Liver (tissue), 9 donors: ENCODE data around the gene M6PR. TPM values are rescaled to one million over a fixed set of nuclear protein-coding genes. Genes with fewer than 3 reads are reported as not detected.

Experiments used
- DNase-seq: peaks from one replicate; pipeline ENCODE4 v3.0.0-alpha.2; 2017; ENCODE audit warnings: low spot score
- H3K27ac ChIP-seq, 2 donors: one replicate each; pipeline ENCODE4 v1.7.0; 2013; ENCODE audit warnings: inconsistent platforms in 2 of 2, low read length in 2 of 2, control low read depth in 1 of 2, low read depth in 1 of 2, mild to moderate bottlenecking in 1 of 2
- H3K27me3 ChIP-seq, 4 donors: one replicate each; pipeline versions ENCODE4 v1.6.1 to v1.7.0; 2013; ENCODE audit warnings: low read length in 3 of 4, inconsistent platforms in 1 of 4, mild to moderate bottlenecking in 1 of 4, moderate library complexity in 1 of 4; ENCODE audit not compliant: control insufficient read depth in 4 of 4, insufficient read depth in 4 of 4
- H3K36me3 ChIP-seq, 4 donors: one replicate each; pipeline versions ENCODE4 v1.6.1 to v1.7.0; 2013; ENCODE audit warnings: low read length in 3 of 4, mild to moderate bottlenecking in 3 of 4, low read depth in 1 of 4, moderate library complexity in 1 of 4; ENCODE audit not compliant: control insufficient read depth in 4 of 4, insufficient read depth in 3 of 4
- H3K4me1 ChIP-seq, 4 donors: one replicate each; pipeline versions ENCODE4 v1.6.1 to v1.7.0; 2013; ENCODE audit warnings: low read length in 3 of 4, mild to moderate bottlenecking in 3 of 4, moderate library complexity in 1 of 4; ENCODE audit not compliant: control insufficient read depth in 4 of 4, insufficient read depth in 4 of 4
- H3K4me3 ChIP-seq, 3 donors: one replicate each; pipeline versions ENCODE4 v1.6.1 to v1.7.0; 2013; ENCODE audit warnings: low read length in 3 of 3, control low read depth in 1 of 3, low read depth in 1 of 3, mild to moderate bottlenecking in 1 of 3
- H3K9ac ChIP-seq, 2 donors: one replicate each; pipeline ENCODE4 v1.7.0; 2013; ENCODE audit warnings: low read length in 2 of 2, mild to moderate bottlenecking in 2 of 2, moderate library complexity in 2 of 2, control low read depth in 1 of 2, low read depth in 1 of 2
- H3K9me3 ChIP-seq, 4 donors: one replicate each; pipeline versions ENCODE4 v1.6.1 to v1.7.0; 2013; ENCODE audit warnings: low read length in 3 of 4; ENCODE audit not compliant: control insufficient read depth in 4 of 4
- EGR1 ChIP-seq, 2 donors: IDR thresholded peaks; 2 replicates each; pipeline ENCODE4 v1.6.1; 2016 to 2018; ENCODE audit warnings: antibody characterized with exemption in 2 of 2, low read depth in 2 of 2
- FOXA1 ChIP-seq: IDR thresholded peaks from 2 replicates; pipeline ENCODE4 v1.6.1; 2016; ENCODE audit warnings: antibody characterized with exemption
- FOXA2 ChIP-seq: IDR thresholded peaks from 2 replicates; pipeline ENCODE4 v1.6.1; 2016; ENCODE audit warnings: antibody characterized with exemption
- GABPA ChIP-seq, 2 donors: IDR thresholded peaks in 1 of 2; conservative IDR thresholded peaks in 1 of 2; 2 replicates each; pipeline ENCODE4 v1.6.1; 2016; ENCODE audit warnings: antibody characterized with exemption in 2 of 2, mild to moderate bottlenecking in 1 of 2, moderate library complexity in 1 of 2
- HNF4A ChIP-seq, 2 donors: conservative IDR thresholded peaks; 2 replicates each; pipeline ENCODE4 v1.6.1; 2016; ENCODE audit warnings: antibody characterized with exemption in 2 of 2, mild to moderate bottlenecking in 2 of 2
- JUND ChIP-seq, 2 donors: IDR thresholded peaks; 2 replicates each; pipeline ENCODE4 v1.6.1; 2016; ENCODE audit warnings: antibody characterized with exemption in 2 of 2
- NR2F2 ChIP-seq: IDR thresholded peaks from 2 replicates; pipeline ENCODE4 v1.6.1; 2016; ENCODE audit warnings: antibody characterized with exemption
- RAD21 ChIP-seq, 2 donors: IDR thresholded peaks; 2 replicates each; pipeline ENCODE4 v1.6.1; 2016; ENCODE audit warnings: antibody characterized with exemption in 2 of 2, mild to moderate bottlenecking in 2 of 2
- RXRA ChIP-seq, 2 donors: IDR thresholded peaks; 2 replicates each; pipeline ENCODE4 v1.6.1; 2017 to 2018; ENCODE audit warnings: antibody characterized with exemption in 2 of 2, mild to moderate bottlenecking in 1 of 2
- SP1 ChIP-seq: IDR thresholded peaks from 2 replicates; pipeline ENCODE4 v1.6.1; 2018; ENCODE audit warnings: antibody characterized with exemption, mild to moderate bottlenecking
- TAF1 ChIP-seq: conservative IDR thresholded peaks from 2 replicates; pipeline ENCODE4 v1.6.1; 2016; ENCODE audit warnings: antibody characterized with exemption, mild to moderate bottlenecking
- YY1 ChIP-seq: IDR thresholded peaks from 2 replicates; pipeline ENCODE4 v1.6.1; 2016; ENCODE audit warnings: antibody characterized with exemption, mild to moderate bottlenecking
- WGBS: extraction: QIAGEN DNeasy Blood & Tissue Kit; methylation state at CpG from one replicate; pipeline ENCODE4 v1.1.7; 2013; 5-methylcytosine and 5-hydroxymethylcytosine counted together
- polyA plus RNA-seq, 2 donors: library from polyadenylated mRNA; stranded (reverse) in 1 of 2; unstranded in 1 of 2; fragments of 200-250 nt in 1 of 2; fragments of >200 nt in 1 of 2; fragmentation: Nextera tagmentation in 1 of 2; extraction: Ambion mirVana in 1 of 2; gene quantifications; one replicate each; pipeline versions ENCODE4 v1.2.1 to v1.2.3, GENCODE V29; 2013 to 2015
- total RNA-seq, 2 donors: library from RNA; depleted of rRNA; stranded (reverse); fragments of >200 nt; gene quantifications; one replicate each; pipeline ENCODE4 v1.2.3, GENCODE V29; 2014
- TF ChIP-seq, protein P1 (sequence below): IDR thresholded peaks from 2 replicates; pipeline ENCODE4 v1.6.1; 2016; ENCODE audit warnings: antibody characterized with exemption, mild to moderate bottlenecking
- TF ChIP-seq, protein P2 (sequence below): fragments of 150-350 bp; IDR thresholded peaks from 2 replicates; pipeline ENCODE4 v1.5.1; 2017; ENCODE audit warnings: improper control_type of control experiment, low read depth, low read length; ENCODE audit not compliant: missing input control
- TF ChIP-seq, protein P3 (sequence below): IDR thresholded peaks from 2 replicates; pipeline ENCODE4 v1.6.1; 2016; ENCODE audit warnings: antibody characterized with exemption
- TF ChIP-seq, protein P4 (sequence below): IDR thresholded peaks from 2 replicates; pipeline ENCODE4 v1.6.1; 2016; ENCODE audit warnings: antibody characterized with exemption
- TF ChIP-seq, protein P5 (sequence below): IDR thresholded peaks from 2 replicates; pipeline ENCODE4 v1.6.1; 2016; ENCODE audit warnings: antibody characterized with exemption
- donor health status: healthy.
- donor health status: healthy.
- donor health status: healthy.
- donor health status: healthy.
- donor health status: healthy.

Gene M6PR
- total and polyA plus RNA-seq, 4 donors: 38.7 to 118 (median 46.7) TPM

DNA sequence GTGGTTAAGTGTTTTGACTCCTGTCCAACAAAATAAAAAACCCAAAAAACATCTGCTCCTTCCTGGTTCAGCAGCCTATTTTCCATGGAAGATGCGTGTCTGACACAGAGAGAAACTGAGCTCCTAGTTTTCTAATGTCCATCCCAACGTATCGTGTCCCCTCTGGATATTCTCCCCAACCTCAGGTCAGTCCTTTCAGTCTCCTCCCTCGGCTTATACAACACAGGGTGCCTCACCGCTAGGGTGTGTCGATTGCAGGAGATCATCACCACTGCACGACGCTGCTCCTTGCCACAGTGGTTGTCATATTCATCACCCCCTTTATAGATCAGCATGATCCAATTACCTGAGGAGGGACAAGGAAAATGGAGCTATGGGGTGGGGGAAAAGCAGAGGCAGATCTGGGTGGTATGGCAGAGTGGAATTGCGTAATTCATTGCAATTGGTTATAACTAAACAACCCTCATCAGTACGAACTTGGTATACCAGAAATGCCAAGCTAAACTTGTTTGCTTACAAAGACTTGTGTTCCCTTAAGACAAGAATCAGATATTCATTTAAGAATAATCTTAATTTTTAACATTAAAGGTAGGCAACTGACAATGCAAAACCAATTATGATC is 5.8 kb downstream of the M6PR start:
- no peak overlapping the region for H3K27ac ChIP-seq
- no peak overlapping the region for H3K9ac ChIP-seq
- H3K4me3 ChIP-seq: no peak overlapping the region
- no peak for DNase-seq
- TF ChIP-seq GABPA (IDR thresholded peaks at IDR 0.05 in 1 of 2, conservative IDR thresholded peaks at IDR 0.05 in 1 of 2) (no peak), EGR1 (IDR thresholded peaks at IDR 0.05; ENCODE audit: low read depth in 2 of 2) (no peak), FOXA2 (no peak), SP1 (no peak), FOXA1 (no peak), RAD21 (IDR thresholded peaks at IDR 0.05) (no peak), NR2F2 (no peak), JUND (IDR thresholded peaks at IDR 0.05) (no peak), YY1 (no peak), RXRA (IDR thresholded peaks at IDR 0.05) (no peak), HNF4A (conservative IDR thresholded peaks at IDR 0.05) (no peak)
- TF ChIP-seq, protein P1, sequence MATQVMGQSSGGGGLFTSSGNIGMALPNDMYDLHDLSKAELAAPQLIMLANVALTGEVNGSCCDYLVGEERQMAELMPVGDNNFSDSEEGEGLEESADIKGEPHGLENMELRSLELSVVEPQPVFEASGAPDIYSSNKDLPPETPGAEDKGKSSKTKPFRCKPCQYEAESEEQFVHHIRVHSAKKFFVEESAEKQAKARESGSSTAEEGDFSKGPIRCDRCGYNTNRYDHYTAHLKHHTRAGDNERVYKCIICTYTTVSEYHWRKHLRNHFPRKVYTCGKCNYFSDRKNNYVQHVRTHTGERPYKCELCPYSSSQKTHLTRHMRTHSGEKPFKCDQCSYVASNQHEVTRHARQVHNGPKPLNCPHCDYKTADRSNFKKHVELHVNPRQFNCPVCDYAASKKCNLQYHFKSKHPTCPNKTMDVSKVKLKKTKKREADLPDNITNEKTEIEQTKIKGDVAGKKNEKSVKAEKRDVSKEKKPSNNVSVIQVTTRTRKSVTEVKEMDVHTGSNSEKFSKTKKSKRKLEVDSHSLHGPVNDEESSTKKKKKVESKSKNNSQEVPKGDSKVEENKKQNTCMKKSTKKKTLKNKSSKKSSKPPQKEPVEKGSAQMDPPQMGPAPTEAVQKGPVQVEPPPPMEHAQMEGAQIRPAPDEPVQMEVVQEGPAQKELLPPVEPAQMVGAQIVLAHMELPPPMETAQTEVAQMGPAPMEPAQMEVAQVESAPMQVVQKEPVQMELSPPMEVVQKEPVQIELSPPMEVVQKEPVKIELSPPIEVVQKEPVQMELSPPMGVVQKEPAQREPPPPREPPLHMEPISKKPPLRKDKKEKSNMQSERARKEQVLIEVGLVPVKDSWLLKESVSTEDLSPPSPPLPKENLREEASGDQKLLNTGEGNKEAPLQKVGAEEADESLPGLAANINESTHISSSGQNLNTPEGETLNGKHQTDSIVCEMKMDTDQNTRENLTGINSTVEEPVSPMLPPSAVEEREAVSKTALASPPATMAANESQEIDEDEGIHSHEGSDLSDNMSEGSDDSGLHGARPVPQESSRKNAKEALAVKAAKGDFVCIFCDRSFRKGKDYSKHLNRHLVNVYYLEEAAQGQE: no peak
- TF ChIP-seq, protein P2, sequence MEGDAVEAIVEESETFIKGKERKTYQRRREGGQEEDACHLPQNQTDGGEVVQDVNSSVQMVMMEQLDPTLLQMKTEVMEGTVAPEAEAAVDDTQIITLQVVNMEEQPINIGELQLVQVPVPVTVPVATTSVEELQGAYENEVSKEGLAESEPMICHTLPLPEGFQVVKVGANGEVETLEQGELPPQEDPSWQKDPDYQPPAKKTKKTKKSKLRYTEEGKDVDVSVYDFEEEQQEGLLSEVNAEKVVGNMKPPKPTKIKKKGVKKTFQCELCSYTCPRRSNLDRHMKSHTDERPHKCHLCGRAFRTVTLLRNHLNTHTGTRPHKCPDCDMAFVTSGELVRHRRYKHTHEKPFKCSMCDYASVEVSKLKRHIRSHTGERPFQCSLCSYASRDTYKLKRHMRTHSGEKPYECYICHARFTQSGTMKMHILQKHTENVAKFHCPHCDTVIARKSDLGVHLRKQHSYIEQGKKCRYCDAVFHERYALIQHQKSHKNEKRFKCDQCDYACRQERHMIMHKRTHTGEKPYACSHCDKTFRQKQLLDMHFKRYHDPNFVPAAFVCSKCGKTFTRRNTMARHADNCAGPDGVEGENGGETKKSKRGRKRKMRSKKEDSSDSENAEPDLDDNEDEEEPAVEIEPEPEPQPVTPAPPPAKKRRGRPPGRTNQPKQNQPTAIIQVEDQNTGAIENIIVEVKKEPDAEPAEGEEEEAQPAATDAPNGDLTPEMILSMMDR: no peak
- TF ChIP-seq, protein P3, sequence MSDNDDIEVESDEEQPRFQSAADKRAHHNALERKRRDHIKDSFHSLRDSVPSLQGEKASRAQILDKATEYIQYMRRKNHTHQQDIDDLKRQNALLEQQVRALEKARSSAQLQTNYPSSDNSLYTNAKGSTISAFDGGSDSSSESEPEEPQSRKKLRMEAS: no peak
- WGBS: 93% methylated on average over 10 of the region's 10 CpGs
- H3K36me3 ChIP-seq: peaks cover 11 to 44% (median 39%) of the 10 kb centered on the region in 4 donors
- no peaks in the 10 kb centered on the region for H3K27me3 ChIP-seq
- H3K4me1 ChIP-seq: peaks cover 0 to 25% (median 22%) of the 10 kb centered on the region in 4 donors
- no peaks in the 10 kb centered on the region for H3K9me3 ChIP-seq

DNA sequence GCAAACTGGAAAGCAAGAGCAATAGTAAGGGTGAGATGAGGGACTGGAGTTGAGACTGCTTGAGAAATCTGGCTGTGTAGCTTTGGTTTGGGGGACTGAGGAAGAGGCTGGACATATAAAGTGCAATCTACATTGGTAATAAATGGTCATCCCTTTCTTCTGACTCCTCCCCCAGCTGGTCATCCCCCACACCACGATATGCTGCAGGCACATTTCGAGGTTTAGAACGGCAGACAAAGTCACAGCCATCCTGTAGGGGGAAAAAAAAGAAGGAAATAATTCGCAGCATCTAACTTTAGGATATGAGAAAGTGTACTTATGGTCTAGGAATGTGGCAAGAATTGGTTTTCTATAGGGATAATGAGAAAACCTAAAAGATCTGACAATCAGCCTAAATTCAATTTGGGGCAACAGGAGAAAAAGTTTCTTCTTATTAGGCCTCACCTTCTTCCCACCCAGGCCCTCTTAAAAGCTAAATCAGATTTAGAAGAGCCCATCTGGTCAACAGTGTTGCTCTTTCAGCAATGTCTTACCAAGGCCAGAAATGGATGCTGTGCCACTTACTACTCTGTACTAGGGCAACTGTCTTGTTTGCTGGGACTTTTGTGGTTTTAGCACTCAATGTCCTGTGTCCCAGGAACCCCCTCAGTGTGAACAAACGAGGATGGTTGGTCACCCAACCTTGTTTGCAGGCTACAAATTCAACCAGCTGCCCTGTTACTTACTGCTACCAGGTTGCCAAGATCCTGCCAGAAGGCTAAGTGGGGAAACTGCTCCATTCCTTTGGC is 7.6 kb downstream of the M6PR start:
- no peaks in the 10 kb centered on the region for H3K9me3 ChIP-seq
- peaks cover 11 to 49% (median 39%) of the 10 kb centered on the region in 4 donors for H3K36me3 ChIP-seq
- WGBS: 90% methylated on average over 5 of the region's 5 CpGs
- TF ChIP-seq HNF4A (conservative IDR thresholded peaks at IDR 0.05) (no peak), GABPA (IDR thresholded peaks at IDR 0.05 in 1 of 2, conservative IDR thresholded peaks at IDR 0.05 in 1 of 2) (no peak), TAF1 (no peak), SP1 (no peak), FOXA1 (no peak), RXRA (IDR thresholded peaks at IDR 0.05) (no peak)
- TF ChIP-seq, protein P1: no peak
- TF ChIP-seq, protein P4, sequence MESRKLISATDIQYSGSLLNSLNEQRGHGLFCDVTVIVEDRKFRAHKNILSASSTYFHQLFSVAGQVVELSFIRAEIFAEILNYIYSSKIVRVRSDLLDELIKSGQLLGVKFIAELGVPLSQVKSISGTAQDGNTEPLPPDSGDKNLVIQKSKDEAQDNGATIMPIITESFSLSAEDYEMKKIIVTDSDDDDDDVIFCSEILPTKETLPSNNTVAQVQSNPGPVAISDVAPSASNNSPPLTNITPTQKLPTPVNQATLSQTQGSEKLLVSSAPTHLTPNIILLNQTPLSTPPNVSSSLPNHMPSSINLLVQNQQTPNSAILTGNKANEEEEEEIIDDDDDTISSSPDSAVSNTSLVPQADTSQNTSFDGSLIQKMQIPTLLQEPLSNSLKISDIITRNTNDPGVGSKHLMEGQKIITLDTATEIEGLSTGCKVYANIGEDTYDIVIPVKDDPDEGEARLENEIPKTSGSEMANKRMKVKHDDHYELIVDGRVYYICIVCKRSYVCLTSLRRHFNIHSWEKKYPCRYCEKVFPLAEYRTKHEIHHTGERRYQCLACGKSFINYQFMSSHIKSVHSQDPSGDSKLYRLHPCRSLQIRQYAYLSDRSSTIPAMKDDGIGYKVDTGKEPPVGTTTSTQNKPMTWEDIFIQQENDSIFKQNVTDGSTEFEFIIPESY: no peak
- TF ChIP-seq, protein P3: no peak
- TF ChIP-seq, protein P5, sequence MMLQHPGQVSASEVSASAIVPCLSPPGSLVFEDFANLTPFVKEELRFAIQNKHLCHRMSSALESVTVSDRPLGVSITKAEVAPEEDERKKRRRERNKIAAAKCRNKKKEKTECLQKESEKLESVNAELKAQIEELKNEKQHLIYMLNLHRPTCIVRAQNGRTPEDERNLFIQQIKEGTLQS: no peak
- no peaks in the 10 kb centered on the region for H3K27me3 ChIP-seq
- no peak for DNase-seq
- no peak overlapping the region for H3K4me3 ChIP-seq
- H3K4me1 ChIP-seq: peaks cover 0 to 8% (median 5%) of the 10 kb centered on the region in 4 donors
- no peak overlapping the region for H3K9ac ChIP-seq
- no peak overlapping the region for H3K27ac ChIP-seq
